H4 (cell line): ENCODE data around the gene ZC3H7B. TPM values are rescaled to one million over a fixed set of nuclear protein-coding genes. Genes with fewer than 3 reads are reported as not detected.
"Not testable (repeated sequence)": the region's sequence is repeated elsewhere in the genome, so short reads cannot be mapped to it uniquely, and the experiment has no call there.

Experiments used
- DNase-seq: peaks from one replicate; pipeline ENCODE4 v3.0.0-alpha.2; 2015; ENCODE audit warnings: low spot score
- total RNA-seq: library from RNA; depleted of rRNA; stranded (reverse); fragments of >200 nt; shearing (Covaris generic); gene quantifications from 2 replicates; pipeline ENCODE4 v1.2.3, GENCODE V29; 2014; rRNA removed

The ZC3H7B gene
- 17.8 and 17.9 TPM in 2 replicates for total RNA-seq

- DNase-seq, result peak; percentile 66
These were observed at the start of gene ZC3H7B for GRCh38 chr22:41301085-41302020. Gene ZC3H7B (plus strand): TSS chr22:41301525. CDS start chr22:41320661, 19,136 bp downstream.

DNA sequence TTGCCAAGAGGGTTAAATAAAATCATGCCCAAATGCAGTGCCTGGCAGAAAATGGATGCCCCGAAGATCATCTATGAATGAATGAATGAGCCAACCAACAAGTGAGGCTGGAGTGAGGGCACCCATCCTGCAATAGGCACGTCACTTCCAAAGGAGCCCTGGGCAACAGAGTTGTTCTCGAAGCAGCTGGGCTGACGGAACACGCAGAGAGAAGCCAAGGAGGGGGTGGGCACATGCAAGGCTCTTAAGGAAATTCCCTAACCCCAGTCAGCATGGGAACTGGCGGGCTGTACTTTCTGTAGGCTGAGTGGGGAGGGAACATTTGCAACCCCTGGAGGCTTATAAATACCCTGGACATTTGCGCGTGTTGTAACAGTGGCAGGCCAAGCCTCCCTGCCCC is 49.0 kb upstream of the ZC3H7B start:
- no peak for DNase-seq

DNA sequence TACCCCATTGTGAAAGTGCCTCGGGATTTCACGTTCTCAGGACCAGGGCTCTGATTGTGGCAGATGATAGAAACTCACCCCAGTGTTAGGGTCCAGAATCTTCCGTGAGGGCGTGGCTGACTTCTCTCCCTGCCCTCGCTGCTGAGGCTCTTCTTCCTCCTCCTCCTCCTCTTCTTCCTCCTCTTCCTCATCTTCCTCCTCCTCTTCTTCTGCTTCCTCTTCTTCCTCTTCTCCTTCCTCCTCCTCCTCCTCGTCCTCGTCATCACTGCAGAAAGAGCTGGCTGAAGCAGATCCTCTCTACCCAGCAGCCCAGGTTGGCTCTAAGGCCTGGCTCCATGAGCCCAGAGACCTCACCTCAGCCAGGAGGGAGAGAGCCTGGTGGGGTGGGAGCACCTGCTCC is 47.1 kb upstream of the ZC3H7B start:
- no peak for DNase-seq

- peak; percentile 49 for DNase-seq
These were observed 44.8 kb upstream of the ZC3H7B start for GRCh38 chr22:41256254-41257253.

DNA sequence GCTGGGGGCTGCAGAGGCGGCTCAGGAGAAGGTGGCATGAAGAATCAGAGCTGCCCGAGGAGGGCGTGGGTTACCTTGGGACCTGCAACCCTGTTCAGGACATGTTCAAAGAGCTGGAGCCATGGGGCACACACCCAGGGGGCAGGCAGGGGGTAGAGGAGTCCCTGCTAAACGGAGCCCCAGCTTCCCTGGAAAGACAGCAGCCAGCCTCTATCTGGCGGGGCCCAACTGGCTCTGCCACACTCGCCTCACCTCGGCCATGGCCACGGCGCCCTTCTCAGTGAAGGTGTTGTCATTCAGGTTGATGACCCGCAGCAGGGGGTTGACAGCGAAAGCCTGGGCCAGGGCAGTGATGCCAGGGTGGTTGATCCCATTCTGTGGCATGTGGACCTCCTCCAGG is 43.6 kb upstream of the ZC3H7B start:
- no peak for DNase-seq

- DNase-seq, result not testable (repeated sequence)
These were observed 41.6 kb upstream of the ZC3H7B start for GRCh38 chr22:41259756-41260155.

DNA sequence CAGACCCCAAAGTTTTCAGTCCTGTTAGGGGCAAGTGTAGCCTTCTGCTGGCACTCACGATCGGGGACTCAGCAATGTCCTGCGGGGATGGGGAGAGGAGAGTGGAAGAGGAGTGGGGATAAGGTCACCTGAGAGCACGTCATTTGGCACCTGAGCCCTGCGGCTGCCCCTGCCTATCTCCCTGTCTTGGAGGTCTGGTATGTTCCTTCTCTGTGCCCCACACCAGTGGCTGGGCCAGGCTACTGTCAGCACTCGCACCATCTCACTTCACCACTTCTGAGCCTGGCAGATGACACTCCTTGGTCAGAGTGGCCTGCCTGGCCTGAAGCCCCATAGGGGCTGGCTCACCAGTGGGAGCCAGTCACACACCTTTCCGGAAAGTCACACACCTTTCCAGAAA is 40.5 kb upstream of the ZC3H7B start:
- no peak for DNase-seq

GRCh38 chr22:41261541-41262249 is 39.6 kb upstream of the ZC3H7B start:
- no peak for DNase-seq

DNA sequence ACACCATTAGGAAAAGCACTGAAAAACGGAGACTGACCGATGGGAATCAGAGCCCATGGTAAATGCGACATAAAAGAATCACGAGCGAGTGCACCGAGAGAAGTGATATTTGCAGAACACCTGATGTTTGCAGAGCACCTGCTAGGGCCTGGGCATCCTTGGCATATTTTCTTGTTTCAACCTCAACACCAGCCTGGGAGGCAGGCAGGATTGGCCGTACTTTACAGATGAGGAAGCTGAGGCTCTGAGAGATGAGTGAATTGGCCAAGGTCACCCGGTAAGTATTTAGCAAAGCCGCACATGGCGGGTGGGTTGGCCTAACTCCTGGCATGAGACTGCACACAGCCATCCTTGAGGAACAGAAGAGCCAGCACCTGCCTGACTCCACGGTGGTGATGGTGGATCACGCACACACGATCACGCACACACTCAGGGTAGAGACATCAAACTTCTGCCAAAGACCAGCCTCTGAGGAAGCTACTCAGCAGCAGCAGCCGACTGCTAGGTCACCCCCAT is 39.0 kb upstream of the ZC3H7B start:
- no peak for DNase-seq

- no peak for DNase-seq
These were observed 37.6 kb upstream of the ZC3H7B start for GRCh38 chr22:41263704-41264103.

- no peak for DNase-seq
These were observed 36.9 kb upstream of the ZC3H7B start for GRCh38 chr22:41264408-41264941.

- no peak for DNase-seq
These were observed 33.4 kb upstream of the ZC3H7B start for GRCh38 chr22:41267958-41268357.

- DNase-seq, result no peak
These were observed 29.5 kb upstream of the ZC3H7B start for GRCh38 chr22:41271787-41272186.

GRCh38 chr22:41273128-41273527 is 28.2 kb upstream of the ZC3H7B start:
- DNase-seq, result no peak

DNA sequence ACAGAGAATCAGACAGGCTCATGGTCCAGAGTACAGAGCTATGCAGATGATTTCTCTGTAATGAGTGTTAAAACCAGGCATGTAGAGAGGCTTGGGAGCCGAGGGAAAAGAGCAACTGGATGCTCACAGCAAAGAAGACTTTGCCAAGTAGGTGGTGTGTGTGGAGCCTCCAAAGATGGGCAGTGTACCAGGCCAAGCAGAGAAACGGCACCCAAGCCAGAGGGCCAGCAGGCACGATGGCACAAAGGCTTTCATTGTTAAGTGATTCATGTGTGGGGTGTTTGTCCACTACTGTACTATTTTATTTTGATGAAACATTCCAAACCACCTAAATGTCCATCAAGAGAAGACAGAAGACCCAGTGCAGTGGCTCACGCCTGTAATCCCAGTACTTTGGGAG is 26.5 kb upstream of the ZC3H7B start:
- no peak for DNase-seq

DNA sequence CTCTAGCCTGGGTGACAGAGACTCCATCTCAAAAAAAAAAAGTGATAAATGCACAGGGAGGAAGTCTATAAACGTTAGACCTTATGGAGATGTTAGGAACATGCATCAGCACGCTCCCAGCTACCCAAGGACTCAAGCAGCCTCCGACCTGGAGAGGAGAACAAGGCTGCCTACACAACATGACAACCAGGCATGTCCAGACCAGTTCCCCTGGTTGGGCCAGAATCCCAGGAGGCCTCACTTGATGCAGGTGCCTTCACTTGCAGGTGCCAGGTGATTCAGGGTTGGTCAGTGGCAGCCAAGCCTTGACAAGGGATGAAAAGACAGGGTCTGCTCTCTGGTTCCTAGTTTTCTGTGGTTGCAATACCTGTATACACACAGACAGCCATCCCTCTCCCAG is 21.3 kb upstream of the ZC3H7B start:
- DNase-seq, result no peak

GRCh38 chr22:41280854-41281253 is 20.5 kb upstream of the ZC3H7B start:
- DNase-seq, result no peak

GRCh38 chr22:41284465-41284864 is 16.9 kb upstream of the ZC3H7B start:
- DNase-seq, result no peak

GRCh38 chr22:41285441-41285819 is 15.9 kb upstream of the ZC3H7B start:
- peak; percentile 59 for DNase-seq

GRCh38 chr22:41285820-41286638 is 15.3 kb upstream of the ZC3H7B start, which contains the start of gene RANGAP1:
Gene RANGAP1 (minus strand): TSS chr22:41286187. CDS start chr22:41281044, 5,143 bp downstream.
- peak; percentile 98 for DNase-seq
